HL-60 (cell line): ENCODE data around the gene PRKCI.
"Not testable (repeated sequence)": the region's sequence is repeated elsewhere in the genome, so short reads cannot be mapped to it uniquely, and the experiment has no call there.

Source experiments
- DNase-seq, 2 experiments: peaks; one replicate each; pipeline ENCODE4 v3.0.0-alpha.2; 2010 to 2020; ENCODE audit warnings: low read depth in 1 of 2, low spot score in 1 of 2
- H3K27ac ChIP-seq: fragments of 250-450 bp; sonication (Bioruptor Pico); replicated peaks from 2 replicates; pipeline ENCODE4 v1.5.1; 2020; ENCODE audit warnings: mild to moderate bottlenecking, moderate library complexity
- H3K27me3 ChIP-seq: fragments of 250-450 bp; sonication (Bioruptor Pico); 2 replicates; pipeline ENCODE4 v1.5.1; 2021; ENCODE audit warnings: mild to moderate bottlenecking, moderate library complexity; ENCODE audit not compliant: insufficient read depth, poor library complexity, severe bottlenecking
- H3K4me3 ChIP-seq: replicated peaks from 2 replicates; pipeline ENCODE4 v1.5.1; 2011; ENCODE audit warnings: mild to moderate bottlenecking, control low read depth, low read length; ENCODE audit not compliant: insufficient read depth
- GABPA ChIP-seq: IDR thresholded peaks from 2 replicates; pipeline ENCODE4 v1.6.1; 2012; ENCODE audit warnings: low read depth
- POLR2AphosphoS5 ChIP-seq: IDR thresholded peaks from 2 replicates; pipeline ENCODE4 v1.6.1; 2012; ENCODE audit warnings: low read depth
- SPI1 ChIP-seq: IDR thresholded peaks from 2 replicates; pipeline ENCODE4 v1.6.1; 2012; ENCODE audit warnings: low read depth, mild to moderate bottlenecking, borderline replicate concordance
- TF ChIP-seq, protein P1 (sequence below): IDR thresholded peaks from one replicate; pipeline ENCODE4 v1.5.1; 2011; ENCODE audit warnings: low read length, control low read depth, inconsistent platforms; ENCODE audit not compliant: insufficient read depth
- TF ChIP-seq, protein P2 (sequence below): IDR thresholded peaks from 2 replicates; pipeline ENCODE4 v1.6.1; 2012; ENCODE audit warnings: low read depth; ENCODE audit not compliant: insufficient replicate concordance

The PRKCI gene

DNA sequence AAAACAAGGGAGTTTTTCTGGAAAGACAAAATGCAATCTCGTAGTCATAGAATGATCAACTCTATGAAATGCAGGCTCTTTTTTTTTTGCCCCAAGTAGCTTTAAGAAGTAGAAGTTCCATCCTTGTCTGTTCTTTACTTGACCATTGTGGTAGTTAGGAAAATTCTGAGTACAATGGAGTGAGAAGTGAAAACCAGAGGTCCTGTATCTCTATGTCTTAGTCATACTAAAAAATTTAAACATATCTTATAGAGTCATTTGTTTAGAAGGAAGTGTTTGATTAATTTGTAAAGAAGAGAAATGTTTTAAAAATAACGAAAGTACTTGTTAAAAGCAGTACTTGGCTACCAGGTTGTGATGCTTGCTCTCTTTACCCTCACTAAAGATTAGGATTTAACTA, 52.4 kb downstream of the PRKCI start:
- no peaks in the 10 kb centered on the region for H3K27me3 ChIP-seq
- no peak for DNase-seq
- TF ChIP-seq SPI1 (no peak), GABPA (no peak), POLR2AphosphoS5 (no peak)
- TF ChIP-seq, protein P1, sequence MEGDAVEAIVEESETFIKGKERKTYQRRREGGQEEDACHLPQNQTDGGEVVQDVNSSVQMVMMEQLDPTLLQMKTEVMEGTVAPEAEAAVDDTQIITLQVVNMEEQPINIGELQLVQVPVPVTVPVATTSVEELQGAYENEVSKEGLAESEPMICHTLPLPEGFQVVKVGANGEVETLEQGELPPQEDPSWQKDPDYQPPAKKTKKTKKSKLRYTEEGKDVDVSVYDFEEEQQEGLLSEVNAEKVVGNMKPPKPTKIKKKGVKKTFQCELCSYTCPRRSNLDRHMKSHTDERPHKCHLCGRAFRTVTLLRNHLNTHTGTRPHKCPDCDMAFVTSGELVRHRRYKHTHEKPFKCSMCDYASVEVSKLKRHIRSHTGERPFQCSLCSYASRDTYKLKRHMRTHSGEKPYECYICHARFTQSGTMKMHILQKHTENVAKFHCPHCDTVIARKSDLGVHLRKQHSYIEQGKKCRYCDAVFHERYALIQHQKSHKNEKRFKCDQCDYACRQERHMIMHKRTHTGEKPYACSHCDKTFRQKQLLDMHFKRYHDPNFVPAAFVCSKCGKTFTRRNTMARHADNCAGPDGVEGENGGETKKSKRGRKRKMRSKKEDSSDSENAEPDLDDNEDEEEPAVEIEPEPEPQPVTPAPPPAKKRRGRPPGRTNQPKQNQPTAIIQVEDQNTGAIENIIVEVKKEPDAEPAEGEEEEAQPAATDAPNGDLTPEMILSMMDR: no peak
- TF ChIP-seq, protein P2, sequence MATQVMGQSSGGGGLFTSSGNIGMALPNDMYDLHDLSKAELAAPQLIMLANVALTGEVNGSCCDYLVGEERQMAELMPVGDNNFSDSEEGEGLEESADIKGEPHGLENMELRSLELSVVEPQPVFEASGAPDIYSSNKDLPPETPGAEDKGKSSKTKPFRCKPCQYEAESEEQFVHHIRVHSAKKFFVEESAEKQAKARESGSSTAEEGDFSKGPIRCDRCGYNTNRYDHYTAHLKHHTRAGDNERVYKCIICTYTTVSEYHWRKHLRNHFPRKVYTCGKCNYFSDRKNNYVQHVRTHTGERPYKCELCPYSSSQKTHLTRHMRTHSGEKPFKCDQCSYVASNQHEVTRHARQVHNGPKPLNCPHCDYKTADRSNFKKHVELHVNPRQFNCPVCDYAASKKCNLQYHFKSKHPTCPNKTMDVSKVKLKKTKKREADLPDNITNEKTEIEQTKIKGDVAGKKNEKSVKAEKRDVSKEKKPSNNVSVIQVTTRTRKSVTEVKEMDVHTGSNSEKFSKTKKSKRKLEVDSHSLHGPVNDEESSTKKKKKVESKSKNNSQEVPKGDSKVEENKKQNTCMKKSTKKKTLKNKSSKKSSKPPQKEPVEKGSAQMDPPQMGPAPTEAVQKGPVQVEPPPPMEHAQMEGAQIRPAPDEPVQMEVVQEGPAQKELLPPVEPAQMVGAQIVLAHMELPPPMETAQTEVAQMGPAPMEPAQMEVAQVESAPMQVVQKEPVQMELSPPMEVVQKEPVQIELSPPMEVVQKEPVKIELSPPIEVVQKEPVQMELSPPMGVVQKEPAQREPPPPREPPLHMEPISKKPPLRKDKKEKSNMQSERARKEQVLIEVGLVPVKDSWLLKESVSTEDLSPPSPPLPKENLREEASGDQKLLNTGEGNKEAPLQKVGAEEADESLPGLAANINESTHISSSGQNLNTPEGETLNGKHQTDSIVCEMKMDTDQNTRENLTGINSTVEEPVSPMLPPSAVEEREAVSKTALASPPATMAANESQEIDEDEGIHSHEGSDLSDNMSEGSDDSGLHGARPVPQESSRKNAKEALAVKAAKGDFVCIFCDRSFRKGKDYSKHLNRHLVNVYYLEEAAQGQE: no peak
- H3K27ac ChIP-seq: no peak overlapping the region
- no peak overlapping the region for H3K4me3 ChIP-seq

DNA sequence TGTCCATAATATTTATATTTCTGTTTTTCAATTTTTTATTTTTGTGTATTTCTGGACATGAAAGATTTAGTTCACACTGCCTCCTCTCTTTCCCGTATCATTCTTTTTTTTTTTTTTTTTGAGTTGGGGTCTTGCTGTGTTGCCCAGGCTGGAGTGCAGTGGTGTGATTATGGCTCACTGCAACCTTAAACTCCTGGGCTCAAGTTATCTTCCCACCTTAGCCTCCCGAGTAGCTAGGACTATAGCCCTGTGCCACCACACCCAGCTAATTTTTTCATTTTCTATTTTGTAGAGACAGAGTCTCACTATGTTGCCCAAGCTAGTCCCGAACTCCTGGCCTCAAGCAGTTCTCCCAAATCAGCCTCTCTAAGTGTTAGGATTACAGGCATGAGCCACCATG, 53.6 kb downstream of the PRKCI start:
- H3K27ac ChIP-seq: no peak overlapping the region
- no peaks in the 10 kb centered on the region for H3K27me3 ChIP-seq
- TF ChIP-seq SPI1: no peak
- TF ChIP-seq, protein P2: no peak
- no peak for TF ChIP-seq GABPA
- TF ChIP-seq POLR2AphosphoS5: no peak
- TF ChIP-seq, protein P1: no peak
- H3K4me3 ChIP-seq: no peak overlapping the region
- DNase-seq: no peak

DNA sequence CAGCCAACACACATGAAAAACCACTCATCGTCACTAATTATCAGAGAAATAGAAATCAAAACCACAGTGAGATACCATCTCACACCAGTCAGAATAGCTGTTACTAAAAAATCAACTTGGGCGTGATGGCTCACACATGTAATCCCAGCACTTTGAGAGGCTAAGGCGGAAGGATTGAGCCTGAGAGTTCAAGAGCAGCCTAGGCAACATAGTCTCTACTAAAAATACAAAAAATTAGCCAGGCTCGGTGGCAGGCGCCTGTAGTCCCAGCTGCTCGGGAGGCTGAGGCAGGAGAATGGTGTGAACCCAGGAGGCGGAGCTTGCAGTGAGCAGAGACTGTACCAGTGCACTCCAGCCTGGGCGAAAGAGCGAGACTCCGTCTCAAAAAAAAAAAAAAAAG, 55.1 kb downstream of the PRKCI start:
- H3K27ac ChIP-seq, H3K4me3 ChIP-seq, DNase-seq, H3K27me3 ChIP-seq: not testable (repeated sequence)

DNA sequence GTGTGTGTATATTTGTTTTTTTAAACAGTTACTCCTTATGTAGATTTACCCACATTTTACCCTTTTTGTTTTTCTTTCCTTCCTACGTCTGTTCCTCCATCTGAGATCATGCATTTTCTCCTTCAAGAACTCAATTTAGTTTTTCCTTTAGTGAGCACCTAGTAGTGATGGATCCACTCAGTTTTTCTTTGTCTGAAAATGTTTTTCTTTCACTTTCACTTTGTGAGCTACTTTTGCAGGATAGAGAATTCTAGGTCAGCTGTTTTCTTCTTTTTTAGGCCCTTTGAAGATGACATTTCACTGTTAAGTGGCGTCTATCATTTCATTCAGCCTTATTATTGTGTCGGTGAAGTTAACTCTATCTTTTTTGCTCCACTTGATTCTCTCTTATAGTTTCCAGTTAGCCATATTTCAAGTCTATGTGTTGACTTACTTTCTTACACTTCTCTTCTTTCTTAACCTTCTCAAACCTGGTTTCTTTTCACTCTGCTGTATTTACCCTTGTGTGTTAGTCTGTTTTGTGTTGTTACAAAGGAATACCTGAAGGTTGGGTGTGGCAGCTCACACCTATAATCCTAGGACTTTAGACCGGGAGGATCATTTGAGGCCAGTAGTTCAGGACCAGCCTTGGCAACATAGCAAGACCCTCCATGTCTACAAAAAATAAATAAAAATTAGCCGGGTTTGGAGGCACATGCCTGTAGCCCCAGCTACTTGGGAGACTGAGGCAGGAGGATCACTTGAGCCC, 55.8 kb downstream of the PRKCI start:
- H3K27ac ChIP-seq: no peak overlapping the region
- DNase-seq: no peak
- H3K27me3 ChIP-seq: no peaks in the 10 kb centered on the region
- TF ChIP-seq, protein P2: no peak
- TF ChIP-seq SPI1 (no peak), POLR2AphosphoS5 (no peak), GABPA (no peak)
- TF ChIP-seq, protein P1: no peak
- H3K4me3 ChIP-seq: no peak overlapping the region
